Activated CD4-positive, alpha-beta memory T cell treated with anti-CD3 and anti-CD28 coated beads, Interleukin-2, amount 10 ng/mL, durations not matched to agents 7 days and 5 days (primary cell): ENCODE results near the gene KCNJ10. TPM values are rescaled to one million over a fixed set of nuclear protein-coding genes. Genes with fewer than 3 reads are reported as not detected.

Source experiments
- CTCF ChIA-PET: fragments of 350-600 bp; sonication (Branson Sonifier 250); formaldehyde crosslinking; loops from one replicate; lab custom pipeline; 2021; ENCODE audit warnings: antibody characterized with exemption, inconsistent platforms; lab: Charles Lee
- POLR2A ChIA-PET: fragments of 350-600 bp; sonication (Branson Sonifier 250); formaldehyde crosslinking; loops from one replicate; lab custom pipeline; 2021; ENCODE audit warnings: antibody characterized with exemption; lab: Charles Lee
- DNase-seq: peaks from one replicate; pipeline ENCODE4 v3.0.0-alpha.2; 2020
- H3K27ac Mint-ChIP-seq: one replicate; pipeline ENCODE4 v1.8.0; 2021; ENCODE audit warnings: mild to moderate bottlenecking, mixed read lengths
- H3K27me3 Mint-ChIP-seq: one replicate; pipeline ENCODE4 v1.8.0; 2021; ENCODE audit warnings: mixed read lengths
- H3K36me3 Mint-ChIP-seq: one replicate; pipeline ENCODE4 v1.8.0; 2021; ENCODE audit warnings: low read depth, mixed read lengths
- H3K4me1 Mint-ChIP-seq: one replicate; pipeline ENCODE4 v1.8.0; 2021; ENCODE audit warnings: mixed read lengths
- H3K4me3 Mint-ChIP-seq: one replicate; pipeline ENCODE4 v1.8.0; 2021; ENCODE audit warnings: mild to moderate bottlenecking, mixed read lengths
- H3K9me3 Mint-ChIP-seq: one replicate; pipeline ENCODE4 v1.8.0; 2021; ENCODE audit warnings: mixed read lengths
- total RNA-seq, 2 experiments: library from RNA; stranded (reverse); gene quantifications; one replicate each; pipeline ENCODE4 v1.2.3, GENCODE V29; 2021

Gene KCNJ10
- total RNA-seq, 2 experiments from 2014 or later, result not detected

GRCh38 chr1:160025314-160025713, 44.6 kb downstream of the KCNJ10 start:
- DNase-seq, result no peak
- H3K9me3 Mint-ChIP-seq, result no peaks in the 10 kb centered on the region
- POLR2A ChIA-PET, result no interaction called here
- no peak overlapping the region for H3K27ac Mint-ChIP-seq
- peaks cover 6% of the 10 kb centered on the region for H3K36me3 Mint-ChIP-seq
- peaks cover 16% of the 10 kb centered on the region for H3K4me1 Mint-ChIP-seq
- no peak overlapping the region for H3K4me3 Mint-ChIP-seq
- H3K27me3 Mint-ChIP-seq, result peaks cover 3% of the 10 kb centered on the region
- CTCF ChIA-PET, result interaction anchor here (0.9 to 1.1 kb wide), 2 partner anchors 18 to 61 kb away, joined by 3 to 4 read pairs; no protein-coding TSS in a partner anchor

- ChIA-PET POLR2A (no interaction called here), CTCF (interaction anchor here (0.7 to 5.7 kb wide), 4 partner anchors 13 to 61 kb away, joined by 3 to 37 read pairs (median 3); no protein-coding TSS in a partner anchor)
These were observed 45.6 kb downstream of the KCNJ10 start for GRCh38 chr1:160024195-160024905.

GRCh38 chr1:160022330-160023310, 47.3 kb downstream of the KCNJ10 start:
- H3K9me3 Mint-ChIP-seq, result no peaks in the 10 kb centered on the region
- H3K27ac Mint-ChIP-seq, result no peak overlapping the region
- peaks cover 27% of the 10 kb centered on the region for H3K4me1 Mint-ChIP-seq
- ChIA-PET POLR2A (interaction anchor here (2.3 kb wide), 1 partner anchor 9 kb away, joined by 9 read pairs; the partner anchor contains the start of gene PIGM), CTCF (interaction anchor here (1.1 to 5.7 kb wide), 4 partner anchors 15 to 63 kb away, joined by 3 to 37 read pairs (median 4); no protein-coding TSS in a partner anchor)
- H3K27me3 Mint-ChIP-seq, result peaks cover 4% of the 10 kb centered on the region
- DNase-seq, result no peak
- peaks cover 4% of the 10 kb centered on the region for H3K36me3 Mint-ChIP-seq
- no peak overlapping the region for H3K4me3 Mint-ChIP-seq

More at GRCh38 chr1:160024195-160024905, 45.6 kb downstream of the KCNJ10 start:
- Mint-ChIP-seq H3K4me1 (peaks cover 20% of the 10 kb centered on the region), H3K36me3 (peaks cover 6% of the 10 kb centered on the region), H3K9me3 (no peaks in the 10 kb centered on the region), H3K4me3 (no peak overlapping the region), H3K27ac (no peak overlapping the region), H3K27me3 (peaks cover 3% of the 10 kb centered on the region)
- DNase-seq, result no peak

GRCh38 chr1:160021376-160022074, 48.4 kb downstream of the KCNJ10 start:
- POLR2A ChIA-PET, result interaction anchor here (0.7 to 2.3 kb wide), 2 partner anchors 10 to 94 kb away, joined by 3 to 9 read pairs; partner anchors contain the start of gene PIGM
- Mint-ChIP-seq H3K4me1 (peaks cover 25% of the 10 kb centered on the region), H3K4me3 (no peak overlapping the region), H3K9me3 (no peaks in the 10 kb centered on the region), H3K36me3 (no peaks in the 10 kb centered on the region), H3K27ac (no peak overlapping the region), H3K27me3 (peaks cover 10% of the 10 kb centered on the region)
- CTCF ChIA-PET, result interaction anchor here (5.7 kb wide), 1 partner anchor 14 kb away, joined by 37 read pairs; no protein-coding TSS in a partner anchor
- DNase-seq, result no peak

- H3K4me1 Mint-ChIP-seq, result peaks cover 25% of the 10 kb centered on the region
- H3K27ac Mint-ChIP-seq, result no peak overlapping the region
- ChIA-PET POLR2A (interaction anchor here (1.1 to 1.3 kb wide), 2 partner anchors 12 to 95 kb away, joined by 3 read pairs; partner anchors contain the start of genes PIGM and TAGLN2), CTCF (interaction anchor here (1.4 to 5.7 kb wide), 2 partner anchors 13 to 27 kb away, joined by 5 to 37 read pairs; no protein-coding TSS in a partner anchor)
- peaks cover 10% of the 10 kb centered on the region for H3K27me3 Mint-ChIP-seq
- DNase-seq, result no peak
- no peaks in the 10 kb centered on the region for H3K36me3 Mint-ChIP-seq
- no peak overlapping the region for H3K4me3 Mint-ChIP-seq
- H3K9me3 Mint-ChIP-seq, result no peaks in the 10 kb centered on the region
These were observed 49.8 kb downstream of the KCNJ10 start for GRCh38 chr1:160020196-160020595.

- Mint-ChIP-seq H3K27ac (peak overlapping the region; percentile 33), H3K9me3 (no peaks in the 10 kb centered on the region), H3K4me3 (no peak overlapping the region), H3K27me3 (peaks cover 10% of the 10 kb centered on the region), H3K4me1 (peaks cover 25% of the 10 kb centered on the region), H3K36me3 (no peaks in the 10 kb centered on the region)
- POLR2A ChIA-PET, result no interaction called here
- DNase-seq, result no peak
- CTCF ChIA-PET, result interaction anchor here (1.0 to 5.4 kb wide), 5 partner anchors 12 to 59 kb away, joined by 3 to 47 read pairs (median 5); partner anchors contain the start of gene PIGM
These were observed 51.1 kb downstream of the KCNJ10 start for GRCh38 chr1:160018900-160019299.

GRCh38 chr1:160018347-160018746, 51.6 kb downstream of the KCNJ10 start:
- Mint-ChIP-seq H3K27me3 (peaks cover 7% of the 10 kb centered on the region), H3K27ac (no peak overlapping the region)
- POLR2A ChIA-PET, result no interaction called here

GRCh38 chr1:160017592-160017991, 52.4 kb downstream of the KCNJ10 start:
- Mint-ChIP-seq H3K4me1 (peaks cover 25% of the 10 kb centered on the region), H3K27ac (no peak overlapping the region), H3K9me3 (no peaks in the 10 kb centered on the region), H3K4me3 (no peak overlapping the region), H3K27me3 (peaks cover 7% of the 10 kb centered on the region), H3K36me3 (no peaks in the 10 kb centered on the region)
- ChIA-PET POLR2A (no interaction called here), CTCF (interaction anchor here (2.3 to 5.4 kb wide), 2 partner anchors 11 to 13 kb away, joined by 8 to 47 read pairs; partner anchors contain the start of gene PIGM)
- no peak for DNase-seq

More at GRCh38 chr1:160018347-160018746, 51.6 kb downstream of the KCNJ10 start:
- CTCF ChIA-PET, result interaction anchor here (1.0 to 5.4 kb wide), 4 partner anchors 12 to 60 kb away, joined by 3 to 47 read pairs (median 6); partner anchors contain the start of gene PIGM
- Mint-ChIP-seq H3K9me3 (no peaks in the 10 kb centered on the region), H3K4me1 (peaks cover 25% of the 10 kb centered on the region), H3K36me3 (no peaks in the 10 kb centered on the region), H3K4me3 (no peak overlapping the region)
- DNase-seq, result no peak

GRCh38 chr1:160011781-160012180, 58.2 kb downstream of the KCNJ10 start:
- no peak for DNase-seq
- H3K9me3 Mint-ChIP-seq, result no peaks in the 10 kb centered on the region
- no peak overlapping the region for H3K4me3 Mint-ChIP-seq
- ChIA-PET POLR2A (no interaction called here), CTCF (interaction anchor here (0.6 kb wide), 1 partner anchor 12 kb away, joined by 3 read pairs; no protein-coding TSS in a partner anchor)
- H3K4me1 Mint-ChIP-seq, result no peaks in the 10 kb centered on the region
- no peaks in the 10 kb centered on the region for H3K36me3 Mint-ChIP-seq
- peaks cover 9% of the 10 kb centered on the region for H3K27me3 Mint-ChIP-seq
- no peak overlapping the region for H3K27ac Mint-ChIP-seq

- DNase-seq, result no peak
- POLR2A ChIA-PET, result no interaction called here
- H3K9me3 Mint-ChIP-seq, result no peaks in the 10 kb centered on the region
- H3K4me1 Mint-ChIP-seq, result no peaks in the 10 kb centered on the region
- peaks cover 9% of the 10 kb centered on the region for H3K27me3 Mint-ChIP-seq
- H3K27ac Mint-ChIP-seq, result no peak overlapping the region
- H3K36me3 Mint-ChIP-seq, result no peaks in the 10 kb centered on the region
- CTCF ChIA-PET, result interaction anchor here (4.9 to 7.4 kb wide), 3 partner anchors 12 to 118 kb away, joined by 37 to 160 read pairs (median 90); no protein-coding TSS in a partner anchor
- no peak overlapping the region for H3K4me3 Mint-ChIP-seq
These were observed 60.2 kb downstream of the KCNJ10 start for GRCh38 chr1:160009801-160010200.

- no peak for DNase-seq
- peaks cover 9% of the 10 kb centered on the region for H3K27me3 Mint-ChIP-seq
- H3K4me1 Mint-ChIP-seq, result no peaks in the 10 kb centered on the region
- no peak overlapping the region for H3K4me3 Mint-ChIP-seq
- H3K36me3 Mint-ChIP-seq, result no peaks in the 10 kb centered on the region
- H3K27ac Mint-ChIP-seq, result no peak overlapping the region
- no peaks in the 10 kb centered on the region for H3K9me3 Mint-ChIP-seq
- ChIA-PET CTCF (interaction anchor here (0.7 to 7.4 kb wide), 9 partner anchors 13 to 795 kb away, joined by 3 to 160 read pairs (median 37); partner anchors contain the start of genes FCRL6 and PIGM), POLR2A (no interaction called here)
These were observed 60.9 kb downstream of the KCNJ10 start for GRCh38 chr1:160009081-160009480.
